HG03354 (cell line): Measurements from ENCODE around the gene DUXB.

Source experiments
- ATAC-seq: cut with Tn5 transposase; IDR thresholded peaks from one replicate; pipeline ENCODE4 v1.9.1; 2021; ENCODE audit warnings: mild to moderate bottlenecking; ENCODE audit not compliant: unreplicated experiment, poor library complexity, severe bottlenecking

The DUXB gene

GRCh38 chr16:75701361-75701760 is at the start of gene DUXB:
TSS of gene DUXB (minus strand) at chr16:75701461. CDS start at chr16:75701418, 43 bp downstream.
- no peak for ATAC-seq

GRCh38 chr16:75750528-75750927 is 49.3 kb upstream of the DUXB start:
- ATAC-seq: no peak

GRCh38 chr16:75746359-75746758 is 45.1 kb upstream of the DUXB start:
- ATAC-seq: no peak

- no peak for ATAC-seq
Measured at GRCh38 chr16:75745823-75746222, 44.6 kb upstream of the DUXB start.

- ATAC-seq: no peak
Measured at GRCh38 chr16:75745242-75745641, 44.0 kb upstream of the DUXB start.

- ATAC-seq: no peak
Measured at GRCh38 chr16:75742424-75743047, 41.3 kb upstream of the DUXB start.

- ATAC-seq: no peak
Measured at GRCh38 chr16:75733305-75734211, 32.3 kb upstream of the DUXB start.

- ATAC-seq: no peak
Measured at GRCh38 chr16:75732871-75733270, 31.6 kb upstream of the DUXB start.

GRCh38 chr16:75727221-75727620 is 26.0 kb upstream of the DUXB start:
- ATAC-seq: no peak

GRCh38 chr16:75726390-75726789 is 25.1 kb upstream of the DUXB start, which contains the start of gene CPHXL:
TSS of gene CPHXL (minus strand) at chr16:75726490. CDS start at chr16:75726442, 48 bp downstream.
- ATAC-seq: no peak

GRCh38 chr16:75718452-75718851 is 17.2 kb upstream of the DUXB start:
- ATAC-seq: no peak

GRCh38 chr16:75714661-75715060 is 13.4 kb upstream of the DUXB start:
- no peak for ATAC-seq

- no peak for ATAC-seq
Measured at GRCh38 chr16:75710344-75710743, 9.1 kb upstream of the DUXB start.

- ATAC-seq: no peak
Measured at GRCh38 chr16:75703306-75703705, 2.0 kb upstream of the DUXB start.

GRCh38 chr16:75702242-75702641 is 981 bp upstream of the DUXB start:
- no peak for ATAC-seq

GRCh38 chr16:75697571-75697970 is 3.7 kb downstream of the DUXB start:
- no peak for ATAC-seq

- no peak for ATAC-seq
Measured at GRCh38 chr16:75695708-75696107, 5.6 kb downstream of the DUXB start.

GRCh38 chr16:75687361-75687760 is 13.9 kb downstream of the DUXB start:
- ATAC-seq: no peak

- ATAC-seq: no peak
Measured at GRCh38 chr16:75682308-75682707, 19.0 kb downstream of the DUXB start.

GRCh38 chr16:75679366-75679765 is 21.9 kb downstream of the DUXB start:
- ATAC-seq: no peak

- ATAC-seq: no peak
Measured at GRCh38 chr16:75676909-75677308, 24.4 kb downstream of the DUXB start, which contains the start of gene CPHXL2. TSS of gene CPHXL2 (minus strand) at chr16:75677009. CDS start at chr16:75676999, 10 bp downstream.
